DMS153 treated with DMSO at 0.1 percent for 48 hours (cell line): ENCODE measurements around the gene RGP1.

Source experiments
- DNase-seq: peaks from one replicate; lab custom pipeline; 2025; ENCODE audit not compliant: unreplicated experiment; lab: John Stamatoyannopoulos, UW

The RGP1 gene

DNA sequence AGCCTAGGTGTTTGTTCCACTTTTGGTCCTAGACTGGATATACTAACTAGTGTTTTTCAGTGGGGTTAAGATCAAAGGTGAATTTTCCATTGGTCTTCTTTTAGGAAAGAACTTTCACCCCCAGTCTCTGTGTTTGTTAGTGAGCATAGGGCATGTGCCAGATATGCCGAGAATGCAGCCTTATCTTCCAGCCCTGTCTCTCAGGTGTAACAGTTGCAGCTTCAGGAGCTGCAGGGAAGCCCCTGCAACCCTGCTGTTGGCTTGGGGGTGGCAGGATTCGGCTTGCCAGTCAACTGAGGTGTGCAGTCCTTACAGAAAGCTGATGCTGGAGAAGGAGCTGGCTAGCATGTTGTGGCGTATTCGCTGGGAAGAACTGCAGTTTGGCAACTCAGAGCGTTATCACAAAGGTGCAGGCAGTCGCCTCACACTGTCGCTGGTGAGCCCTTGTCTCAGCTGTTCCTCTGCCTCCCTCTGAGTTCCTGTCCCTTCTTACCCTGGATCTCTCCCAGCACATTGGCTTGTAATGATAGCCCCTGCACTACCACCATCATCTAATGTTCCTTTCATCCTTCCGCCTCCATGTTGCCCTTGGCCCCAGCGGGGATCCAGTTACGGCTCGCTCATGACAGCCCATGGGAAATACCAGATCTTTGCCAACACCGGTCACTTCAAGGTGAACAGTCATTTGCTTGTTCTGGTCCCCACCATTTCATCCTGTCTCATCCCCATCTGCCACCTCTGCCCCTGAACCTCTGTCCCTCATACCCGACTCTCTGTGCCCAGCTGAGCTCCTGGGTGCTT lies 52.4 kb downstream of the RGP1 start:
- DNase-seq, result no peak

- DNase-seq, result no peak
Measured at GRCh38 chr9:35806101-35806500, 57.0 kb downstream of the RGP1 start.
